DOHH2 (cell line): ENCODE measurements around the gene RNF125.

ENCODE experiments used
- H3F3A ChIP-seq: fragments of 200-600 bp; sonication (generic), shearing (Covaris generic); 2 replicates; pipeline ENCODE4 v1.6.0; 2016; ENCODE audit warnings: antibody characterized with exemption, mild to moderate bottlenecking; ENCODE audit not compliant: control insufficient read depth, insufficient read depth
- H3K27ac ChIP-seq: fragments of 200-600 bp; sonication (generic); 2 replicates; pipeline ENCODE4 v1.5.1; 2014; ENCODE audit warnings: low read depth, mild to moderate bottlenecking, low read length, moderate library complexity
- H3K27me3 ChIP-seq: fragments of 200-600 bp; sonication (generic); 2 replicates; pipeline ENCODE4 v1.6.1; 2014; ENCODE audit warnings: mild to moderate bottlenecking, low read length, mixed read lengths; ENCODE audit not compliant: control insufficient read depth
- H3K36me3 ChIP-seq: fragments of 200-600 bp; sonication (generic); 2 replicates; pipeline ENCODE4 v1.6.1; 2014; ENCODE audit warnings: mild to moderate bottlenecking, low read length, moderate library complexity, mixed read lengths; ENCODE audit not compliant: control insufficient read depth
- H3K4me1 ChIP-seq: fragments of 200-600 bp; sonication (generic); 2 replicates; pipeline ENCODE4 v1.6.1; 2014; ENCODE audit warnings: mild to moderate bottlenecking, low read length, mixed read lengths; ENCODE audit not compliant: control insufficient read depth
- H3K4me2 ChIP-seq: fragments of 200-600 bp; sonication (generic); 2 replicates; pipeline ENCODE4 v1.6.0; 2014; ENCODE audit warnings: mild to moderate bottlenecking, low read length, moderate library complexity
- H3K4me3 ChIP-seq: fragments of 200-600 bp; sonication (generic); 2 replicates; pipeline ENCODE4 v1.5.1; 2014; ENCODE audit warnings: mild to moderate bottlenecking, low read length, mixed read lengths
- H3K79me2 ChIP-seq: fragments of 200-600 bp; sonication (generic); 2 replicates; pipeline ENCODE4 v1.6.1; 2014; ENCODE audit warnings: mild to moderate bottlenecking, low read length, mixed read lengths; ENCODE audit not compliant: control insufficient read depth
- H3K9me2 ChIP-seq: fragments of 200-600 bp; sonication (generic); replicated peaks from 2 replicates; pipeline ENCODE4 v1.6.1; 2014; ENCODE audit warnings: mild to moderate bottlenecking, low read length, mixed read lengths; ENCODE audit not compliant: control insufficient read depth
- H3K9me3 ChIP-seq: fragments of 200-600 bp; sonication (generic); 2 replicates; pipeline ENCODE4 v1.6.1; 2014; ENCODE audit warnings: antibody characterized with exemption, low read length, mixed read lengths; ENCODE audit not compliant: control insufficient read depth, insufficient read depth
- H4K20me1 ChIP-seq: fragments of 200-600 bp; sonication (generic); 2 replicates; pipeline ENCODE4 v1.6.0; 2014; ENCODE audit warnings: low read depth, mild to moderate bottlenecking, antibody characterized with exemption, low read length, moderate library complexity; ENCODE audit not compliant: control insufficient read depth, insufficient read depth
- CTCF ChIP-seq: fragments of 200-600 bp; sonication (generic); IDR thresholded peaks from one replicate; pipeline ENCODE4 v1.5.1; 2014; ENCODE audit warnings: antibody characterized with exemption, mild to moderate bottlenecking, low read depth, low read length; ENCODE audit not compliant: poor library complexity, severe bottlenecking
- EZH2phosphoT487 ChIP-seq: fragments of 200-600 bp; sonication (generic); IDR thresholded peaks from 2 replicates; pipeline ENCODE4 v1.6.1; 2017; ENCODE audit warnings: borderline replicate concordance, mild to moderate bottlenecking, antibody characterized with exemption, low read length, moderate library complexity, mixed read lengths

Gene RNF125

GRCh38 chr18:32091724-32092421 lies 73.2 kb downstream of the RNF125 start, which contains the start of gene RNF138:
Gene RNF138, plus strand, starts transcription at chr18:32091874. Its CDS starts 903 bp downstream, at chr18:32092777.
- Histone ChIP-seq H3K4me3 (peak within 1 kb of the TSS; percentile 76), H3K4me2 (peak within 1 kb of the TSS; percentile 92), H3K79me2 (peaks cover 44% of the 10 kb centered on the region), H3K4me1 (peaks cover 24% of the 10 kb centered on the region), H3K27me3 (no peaks in the 10 kb centered on the region), H4K20me1 (peaks cover 24% of the 10 kb centered on the region), H3K27ac (peak within 1 kb of the TSS; percentile 94), H3K9me2 (no peaks in the 10 kb centered on the region), H3F3A (peaks cover 6% of the 10 kb centered on the region), H3K36me3 (peaks cover 42% of the 10 kb centered on the region), H3K9me3 (no peaks in the 10 kb centered on the region)
- TF ChIP-seq EZH2phosphoT487, result no peak
- no peak for TF ChIP-seq CTCF

- Histone ChIP-seq H3K27ac (peak overlapping the region; percentile 94), H3K4me1 (peaks cover 24% of the 10 kb centered on the region), H3K36me3 (peaks cover 45% of the 10 kb centered on the region), H3K4me3 (peak overlapping the region; percentile 76), H3K9me2 (no peaks in the 10 kb centered on the region), H3K27me3 (no peaks in the 10 kb centered on the region), H3K4me2 (peak overlapping the region; percentile 92), H3K79me2 (peaks cover 51% of the 10 kb centered on the region), H4K20me1 (peaks cover 24% of the 10 kb centered on the region), H3F3A (peaks cover 6% of the 10 kb centered on the region), H3K9me3 (no peaks in the 10 kb centered on the region)
- TF ChIP-seq EZH2phosphoT487 (no peak), CTCF (no peak)
These were observed 73.9 kb downstream of the RNF125 start for GRCh38 chr18:32092422-32093101.

- H3K79me2 ChIP-seq, result peaks cover 57% of the 10 kb centered on the region
- peak overlapping the region; percentile 76 for H3K4me3 ChIP-seq
- peak overlapping the region; percentile 67 for H3K27ac ChIP-seq
- peak overlapping the region; percentile 73 for H3K4me2 ChIP-seq
- peaks cover 24% of the 10 kb centered on the region for H4K20me1 ChIP-seq
- peaks cover 48% of the 10 kb centered on the region for H3K36me3 ChIP-seq
- no peaks in the 10 kb centered on the region for H3K27me3 ChIP-seq
- peaks cover 6% of the 10 kb centered on the region for H3F3A ChIP-seq
- no peaks in the 10 kb centered on the region for H3K9me3 ChIP-seq
- no peaks in the 10 kb centered on the region for H3K9me2 ChIP-seq
- TF ChIP-seq CTCF (no peak), EZH2phosphoT487 (no peak)
- peaks cover 24% of the 10 kb centered on the region for H3K4me1 ChIP-seq
These were observed 74.5 kb downstream of the RNF125 start for GRCh38 chr18:32093102-32093511.
